ENCODE measurements around the gene NCF4. TPM values are rescaled to one million over a fixed set of nuclear protein-coding genes. Genes with fewer than 3 reads are reported as not detected.

Gene NCF4
- total and polyA plus RNA-seq, 2 of the 4 experiments (the other 2 are of a cell fraction): not detected

GRCh38 chr22:36852056-36852973 lies 8.5 kb upstream of the NCF4 start:
- Histone ChIP-seq H3K4me3 (ENCODE audit: insufficient read depth, low read depth, low read length) (no peak overlapping the region), H3K27me3 (ENCODE audit: control insufficient read depth, insufficient read depth, low read length) (peaks cover 41% of the 10 kb centered on the region), H4K91ac (ENCODE audit: insufficient read depth, low read depth, low read length) (no peak overlapping the region), H4K20me1 (ENCODE audit: insufficient read depth, low read length) (no peaks in the 10 kb centered on the region), H3K9ac (ENCODE audit: low read depth, low read length) (no peak overlapping the region), H2AK9ac (replicated peaks; ENCODE audit: low read depth, low read length, poor library complexity) (no peak overlapping the region), H3K9me3 (ENCODE audit: control insufficient read depth, insufficient read depth, low read length) (peaks cover 2% of the 10 kb centered on the region), H2AFZ (replicated peaks; ENCODE audit: low read length, poor library complexity) (no peak overlapping the region), H3K56ac (ENCODE audit: extremely low read depth, insufficient read depth, low read length) (no peak overlapping the region), H2BK20ac (ENCODE audit: low read depth, low read length) (no peak overlapping the region), H2AK5ac (ENCODE audit: low read depth, low read length) (no peak overlapping the region), H3K23ac (ENCODE audit: low read depth, low read length) (no peak overlapping the region), H4K8ac (ENCODE audit: low read depth in 2 of 2, low read length in 2 of 2) (no peak overlapping the region), H3K36me3 (ENCODE audit: control insufficient read depth, insufficient read depth, low read length) (no peaks in the 10 kb centered on the region), H2BK5ac (ENCODE audit: low read depth, low read length, poor library complexity, severe bottlenecking) (no peak overlapping the region), H3K14ac (replicated peaks; ENCODE audit: low read depth, low read length) (no peak overlapping the region), H3K9me1 (ENCODE audit: insufficient read depth, low read length) (no peaks in the 10 kb centered on the region), H2BK120ac (ENCODE audit: low read depth, low read length) (no peak overlapping the region), H3K79me1 (ENCODE audit: low read depth in 1 of 2, low read length in 2 of 2) (no peaks in the 10 kb centered on the region), H3K4me1 (ENCODE audit: control insufficient read depth, insufficient read depth, low read length) (no peaks in the 10 kb centered on the region), H4K5ac (ENCODE audit: low read depth, low read length) (no peak overlapping the region), H3K18ac (ENCODE audit: low read depth, low read length) (no peak overlapping the region), H3K27ac (ENCODE audit: insufficient read depth, low read length) (no peak overlapping the region), H2BK15ac (ENCODE audit: low read depth, low read length) (no peak overlapping the region), H3K4me2 (ENCODE audit: low read depth, low read length) (no peak overlapping the region), H3K4ac (ENCODE audit: low read depth, low read length) (no peak overlapping the region)
- ATAC-seq (ENCODE audit: low read depth) (no peak), DNase-seq (no peak)
- ChIA-PET POLR2A (ENCODE audit: unreplicated experiment) (interaction anchor here (0.6 kb wide), 1 partner anchor 308 kb away, joined by 3 read pairs; no protein-coding TSS in a partner anchor), CTCF (interaction anchor here (0.6 to 1.2 kb wide), 2 partner anchors 108 to 168 kb away, joined by 4 read pairs; no protein-coding TSS in a partner anchor)
- TF ChIP-seq USF2 (IDR thresholded peaks at IDR 0.05; ENCODE audit: low read depth, low read length) (peak; percentile 39), NFE2L2 (IDR thresholded peaks at IDR 0.05; ENCODE audit: low read depth, low read length) (no peak)
- 58% methylated on average over 2 of the region's 7 CpGs; no CpG with 5 or more reads in 1 of the 2 experiments for WGBS, 2 experiments (ENCODE audit: extremely low coverage in 2 of 2, insufficient read length in 1 of 2)
- dilution Hi-C loops (cut with HindIII; ENCODE audit: low sequenced_read_pairs, unreplicated experiment): no loop called here
- intact Hi-C loops (cut with micrococcal nuclease): no loop called here
- in situ Hi-C loops (cut with MboI; ENCODE audit: low sequenced_read_pairs): no loop called here
- BruUV-seq (replicated peaks): no TSS peak

All from IMR-90 (cell line).